ENCODE results near the gene SLC1A4. TPM values are rescaled to one million over a fixed set of nuclear protein-coding genes. Genes with fewer than 3 reads are reported as not detected.

SLC1A4 gene
- total and polyA plus RNA-seq, 10 of the 15 experiments (the other 5 are each of a cell fraction or from before 2014, with no cell fraction given): 10.8 to 43.2 (median 27.7) TPM

DNA sequence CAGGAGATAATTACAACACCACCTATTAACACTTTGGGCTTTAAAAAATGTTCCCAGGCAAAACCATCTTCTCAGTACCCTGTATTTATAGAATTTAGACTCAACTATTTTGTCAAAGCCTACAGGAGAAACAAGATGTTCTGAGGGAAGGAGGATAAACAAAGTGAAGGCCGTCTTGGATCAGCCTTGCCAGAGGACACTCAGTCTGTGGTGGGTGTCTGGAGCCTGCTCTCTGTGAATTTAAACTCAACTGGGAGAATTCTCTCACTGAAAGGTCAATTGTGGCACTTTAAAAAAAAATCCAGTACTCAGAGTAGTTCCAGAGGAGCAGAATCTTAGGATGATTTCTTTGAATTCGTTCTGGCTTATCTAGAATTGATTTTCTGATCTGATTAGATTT is 28.4 kb upstream of the SLC1A4 start:
- Histone ChIP-seq H3K4me3 (no peak overlapping the region), H3K79me2 (ENCODE audit: control insufficient read depth, insufficient read depth, low read length) (no peaks in the 10 kb centered on the region), H3K36me3 (ENCODE audit: control insufficient read depth in 2 of 2, insufficient read depth in 2 of 2, low read length in 1 of 2) (no peaks in the 10 kb centered on the region), H3K27me3 (replicated peaks in 1 of 2; ENCODE audit: control insufficient read depth in 2 of 2, insufficient read depth in 2 of 2, low read length in 1 of 2) (no peaks in the 10 kb centered on the region), H3K9ac (ENCODE audit: control insufficient read depth, insufficient read depth, low read length) (no peak overlapping the region), H3K9me3 (replicated peaks; ENCODE audit: control insufficient read depth, insufficient read depth, low read length) (no peaks in the 10 kb centered on the region), H4K20me1 (ENCODE audit: control insufficient read depth, insufficient read depth) (no peaks in the 10 kb centered on the region), H3K27ac (ENCODE audit: control insufficient read depth, insufficient read depth) (no peak overlapping the region), H2AFZ (ENCODE audit: control insufficient read depth, low read depth, low read length) (no peak overlapping the region), H3K4me2 (ENCODE audit: control insufficient read depth, insufficient read depth) (no peak overlapping the region), H3K4me1 (ENCODE audit: control insufficient read depth, insufficient read depth, low read length) (no peaks in the 10 kb centered on the region)
- ChIA-PET POLR2A (no interaction called here), CTCF (no interaction called here), RAD21 (ENCODE audit: unreplicated experiment) (no interaction called here), SMC1A (ENCODE audit: uncharacterized antibody, unreplicated experiment) (interaction anchor here (0.8 kb wide), 1 partner anchor 10 kb away, joined by 3 read pairs; no protein-coding TSS in a partner anchor)
- in situ Hi-C loops (cut with MboI): no loop called here
- intact Hi-C loops (cut with micrococcal nuclease; ENCODE audit: unreplicated experiment): no loop called here
- BruUV-seq (replicated peaks): no TSS peak
- FAIRE-seq: no peak
- no peak for ATAC-seq
- 76% methylated on average over 2 of the region's 2 CpGs for WGBS (ENCODE audit: insufficient coverage, insufficient replicate concordance, low lambda C conversion rate, missing lambda C conversion rate)
- no peak for DNase-seq (ENCODE audit: low read depth, low spot score)
- TF ChIP-seq CREB1 (IDR thresholded peaks at IDR 0.05; ENCODE audit: low read depth) (no peak), NFYB (IDR thresholded peaks at IDR 0.05; ENCODE audit: insufficient read depth, low read depth, low read length) (no peak), ZNF622 (IDR thresholded peaks at IDR 0.05) (no peak), TBL1XR1 (IDR thresholded peaks at IDR 0.05; ENCODE audit: low read depth, low read length) (no peak), CEBPB (IDR thresholded peaks at IDR 0.05; ENCODE audit: borderline replicate concordance in 1 of 2, low read depth in 2 of 2, low read length in 2 of 2) (no peak), ASH2L (IDR thresholded peaks at IDR 0.05; ENCODE audit: borderline replicate concordance, low read depth) (no peak), SMARCA5 (IDR thresholded peaks at IDR 0.05) (no peak), SMAD1 (IDR thresholded peaks at IDR 0.05; ENCODE audit: low read depth, partially characterized antibody) (no peak), MYC (IDR thresholded peaks at IDR 0.05; ENCODE audit: insufficient read depth, insufficient read length, insufficient replicate concordance, low read length, severe bottlenecking) (no peak), CBX3 (IDR thresholded peaks at IDR 0.05; ENCODE audit: borderline replicate concordance, low read depth) (no peak), CBFB (IDR thresholded peaks at IDR 0.05; ENCODE audit: low read depth) (no peak), ZNF384 (IDR thresholded peaks at IDR 0.05; ENCODE audit: borderline replicate concordance, low read depth, low read length) (no peak), CHD4 (IDR thresholded peaks at IDR 0.05) (no peak)
- TF ChIP-seq, protein P1, sequence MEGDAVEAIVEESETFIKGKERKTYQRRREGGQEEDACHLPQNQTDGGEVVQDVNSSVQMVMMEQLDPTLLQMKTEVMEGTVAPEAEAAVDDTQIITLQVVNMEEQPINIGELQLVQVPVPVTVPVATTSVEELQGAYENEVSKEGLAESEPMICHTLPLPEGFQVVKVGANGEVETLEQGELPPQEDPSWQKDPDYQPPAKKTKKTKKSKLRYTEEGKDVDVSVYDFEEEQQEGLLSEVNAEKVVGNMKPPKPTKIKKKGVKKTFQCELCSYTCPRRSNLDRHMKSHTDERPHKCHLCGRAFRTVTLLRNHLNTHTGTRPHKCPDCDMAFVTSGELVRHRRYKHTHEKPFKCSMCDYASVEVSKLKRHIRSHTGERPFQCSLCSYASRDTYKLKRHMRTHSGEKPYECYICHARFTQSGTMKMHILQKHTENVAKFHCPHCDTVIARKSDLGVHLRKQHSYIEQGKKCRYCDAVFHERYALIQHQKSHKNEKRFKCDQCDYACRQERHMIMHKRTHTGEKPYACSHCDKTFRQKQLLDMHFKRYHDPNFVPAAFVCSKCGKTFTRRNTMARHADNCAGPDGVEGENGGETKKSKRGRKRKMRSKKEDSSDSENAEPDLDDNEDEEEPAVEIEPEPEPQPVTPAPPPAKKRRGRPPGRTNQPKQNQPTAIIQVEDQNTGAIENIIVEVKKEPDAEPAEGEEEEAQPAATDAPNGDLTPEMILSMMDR (IDR thresholded peaks at IDR 0.05 in 2 of 3, conservative IDR thresholded peaks at IDR 0.05 in 1 of 3; ENCODE audit: control insufficient read depth in 2 of 3, extremely low read depth in 1 of 3, insufficient read depth in 1 of 3, low read depth in 3 of 3, low read length in 3 of 3): no peak
- TF ChIP-seq, protein P2, sequence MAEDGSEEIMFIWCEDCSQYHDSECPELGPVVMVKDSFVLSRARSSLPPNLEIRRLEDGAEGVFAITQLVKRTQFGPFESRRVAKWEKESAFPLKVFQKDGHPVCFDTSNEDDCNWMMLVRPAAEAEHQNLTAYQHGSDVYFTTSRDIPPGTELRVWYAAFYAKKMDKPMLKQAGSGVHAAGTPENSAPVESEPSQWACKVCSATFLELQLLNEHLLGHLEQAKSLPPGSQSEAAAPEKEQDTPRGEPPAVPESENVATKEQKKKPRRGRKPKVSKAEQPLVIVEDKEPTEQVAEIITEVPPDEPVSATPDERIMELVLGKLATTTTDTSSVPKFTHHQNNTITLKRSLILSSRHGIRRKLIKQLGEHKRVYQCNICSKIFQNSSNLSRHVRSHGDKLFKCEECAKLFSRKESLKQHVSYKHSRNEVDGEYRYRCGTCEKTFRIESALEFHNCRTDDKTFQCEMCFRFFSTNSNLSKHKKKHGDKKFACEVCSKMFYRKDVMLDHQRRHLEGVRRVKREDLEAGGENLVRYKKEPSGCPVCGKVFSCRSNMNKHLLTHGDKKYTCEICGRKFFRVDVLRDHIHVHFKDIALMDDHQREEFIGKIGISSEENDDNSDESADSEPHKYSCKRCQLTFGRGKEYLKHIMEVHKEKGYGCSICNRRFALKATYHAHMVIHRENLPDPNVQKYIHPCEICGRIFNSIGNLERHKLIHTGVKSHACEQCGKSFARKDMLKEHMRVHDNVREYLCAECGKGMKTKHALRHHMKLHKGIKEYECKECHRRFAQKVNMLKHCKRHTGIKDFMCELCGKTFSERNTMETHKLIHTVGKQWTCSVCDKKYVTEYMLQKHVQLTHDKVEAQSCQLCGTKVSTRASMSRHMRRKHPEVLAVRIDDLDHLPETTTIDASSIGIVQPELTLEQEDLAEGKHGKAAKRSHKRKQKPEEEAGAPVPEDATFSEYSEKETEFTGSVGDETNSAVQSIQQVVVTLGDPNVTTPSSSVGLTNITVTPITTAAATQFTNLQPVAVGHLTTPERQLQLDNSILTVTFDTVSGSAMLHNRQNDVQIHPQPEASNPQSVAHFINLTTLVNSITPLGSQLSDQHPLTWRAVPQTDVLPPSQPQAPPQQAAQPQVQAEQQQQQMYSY (CRISPR knock-in tag; IDR thresholded peaks at IDR 0.05): no peak
- TF ChIP-seq, protein P3, sequence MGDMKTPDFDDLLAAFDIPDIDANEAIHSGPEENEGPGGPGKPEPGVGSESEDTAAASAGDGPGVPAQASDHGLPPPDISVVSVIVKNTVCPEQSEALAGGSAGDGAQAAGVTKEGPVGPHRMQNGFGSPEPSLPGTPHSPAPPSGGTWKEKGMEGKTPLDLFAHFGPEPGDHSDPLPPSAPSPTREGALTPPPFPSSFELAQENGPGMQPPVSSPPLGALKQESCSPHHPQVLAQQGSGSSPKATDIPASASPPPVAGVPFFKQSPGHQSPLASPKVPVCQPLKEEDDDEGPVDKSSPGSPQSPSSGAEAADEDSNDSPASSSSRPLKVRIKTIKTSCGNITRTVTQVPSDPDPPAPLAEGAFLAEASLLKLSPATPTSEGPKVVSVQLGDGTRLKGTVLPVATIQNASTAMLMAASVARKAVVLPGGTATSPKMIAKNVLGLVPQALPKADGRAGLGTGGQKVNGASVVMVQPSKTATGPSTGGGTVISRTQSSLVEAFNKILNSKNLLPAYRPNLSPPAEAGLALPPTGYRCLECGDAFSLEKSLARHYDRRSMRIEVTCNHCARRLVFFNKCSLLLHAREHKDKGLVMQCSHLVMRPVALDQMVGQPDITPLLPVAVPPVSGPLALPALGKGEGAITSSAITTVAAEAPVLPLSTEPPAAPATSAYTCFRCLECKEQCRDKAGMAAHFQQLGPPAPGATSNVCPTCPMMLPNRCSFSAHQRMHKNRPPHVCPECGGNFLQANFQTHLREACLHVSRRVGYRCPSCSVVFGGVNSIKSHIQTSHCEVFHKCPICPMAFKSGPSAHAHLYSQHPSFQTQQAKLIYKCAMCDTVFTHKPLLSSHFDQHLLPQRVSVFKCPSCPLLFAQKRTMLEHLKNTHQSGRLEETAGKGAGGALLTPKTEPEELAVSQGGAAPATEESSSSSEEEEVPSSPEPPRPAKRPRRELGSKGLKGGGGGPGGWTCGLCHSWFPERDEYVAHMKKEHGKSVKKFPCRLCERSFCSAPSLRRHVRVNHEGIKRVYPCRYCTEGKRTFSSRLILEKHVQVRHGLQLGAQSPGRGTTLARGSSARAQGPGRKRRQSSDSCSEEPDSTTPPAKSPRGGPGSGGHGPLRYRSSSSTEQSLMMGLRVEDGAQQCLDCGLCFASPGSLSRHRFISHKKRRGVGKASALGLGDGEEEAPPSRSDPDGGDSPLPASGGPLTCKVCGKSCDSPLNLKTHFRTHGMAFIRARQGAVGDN (IDR thresholded peaks at IDR 0.05): no peak

Data from GM12878 (cell line).